SK-N-SH (cell line): ENCODE results near the gene CCDC187. TPM values are rescaled to one million over a fixed set of nuclear protein-coding genes. Genes with fewer than 3 reads are reported as not detected.

ENCODE experiments used
- CTCF ChIA-PET: fragments of 300-600, 350-600 bp; formaldehyde crosslinking; extraction: SDS; loops from one replicate; lab custom pipeline; 2021; lab: Yijun Ruan, JAX
- POLR2A ChIA-PET: fragments of 350-600 bp; sonication (Branson Sonifier 250); formaldehyde crosslinking; extraction: SDS; loops from one replicate; lab custom pipeline; 2020; ENCODE audit warnings: antibody characterized with exemption, inconsistent platforms; lab: Yijun Ruan, JAX
- DNase-seq: peaks from one replicate; pipeline ENCODE4 v3.0.0; 2012
- H2AFZ ChIP-seq: fragments of 200-600 bp; sonication (generic); 2 replicates; pipeline ENCODE4 v1.8.1; 2016; ENCODE audit warnings: antibody characterized with exemption, mild to moderate bottlenecking, low read depth
- H3F3A ChIP-seq: fragments of 200-600 bp; sonication (generic); replicated peaks from 2 replicates; pipeline ENCODE3; 2016; ENCODE audit warnings: antibody characterized with exemption, mild to moderate bottlenecking; ENCODE audit not compliant: insufficient read depth
- H3K27ac ChIP-seq, 2 experiments: fragments of 200-500 bp in 1 of 2; fragments of 200-600 bp in 1 of 2; sonication (Bioruptor generic) in 1 of 2; sonication (generic), shearing (Covaris generic) in 1 of 2; 2 replicates each; pipeline versions ENCODE4 v1.5.1 to v1.6.1; 2014 to 2016; ENCODE audit warnings: low read depth in 2 of 2, inconsistent platforms in 1 of 2, low read length in 1 of 2, mild to moderate bottlenecking in 1 of 2, mixed read lengths in 1 of 2
- H3K27me3 ChIP-seq: fragments of 200-600 bp; sonication (generic), shearing (Covaris generic); 2 replicates; pipeline ENCODE4 v1.6.1; 2016; ENCODE audit warnings: mixed run types; ENCODE audit not compliant: insufficient read depth
- H3K36me3 ChIP-seq, 2 experiments: fragments of 200-500 bp in 1 of 2; fragments of 200-600 bp in 1 of 2; sonication (Bioruptor generic) in 1 of 2; sonication (generic) in 1 of 2; replicated peaks in 1 of 2; 2 replicates each; pipeline versions ENCODE3 to v1.5.1; 2014 to 2016; ENCODE audit warnings: low read length in 1 of 2, mild to moderate bottlenecking in 1 of 2; ENCODE audit not compliant: insufficient read depth in 2 of 2, control insufficient read depth in 1 of 2
- H3K4me1 ChIP-seq, 2 experiments: fragments of 200-500 bp in 1 of 2; fragments of 200-600 bp in 1 of 2; sonication (Bioruptor generic) in 1 of 2; sonication (generic), shearing (Covaris generic) in 1 of 2; 2 replicates each; pipeline versions ENCODE4 v1.5.1 to v1.6.1; 2014 to 2016; ENCODE audit warnings: low read depth in 1 of 2, low read length in 1 of 2, mixed run types in 1 of 2; ENCODE audit not compliant: insufficient read depth in 2 of 2, control insufficient read depth in 1 of 2
- H3K4me2 ChIP-seq: fragments of 200-600 bp; sonication (generic), shearing (Covaris generic); 2 replicates; pipeline ENCODE4 v1.6.1; 2017; ENCODE audit warnings: mixed run types
- H3K4me3 ChIP-seq, 2 experiments: fragments of 200-500 bp in 1 of 2; fragments of 200-600 bp in 1 of 2; sonication (Bioruptor generic) in 1 of 2; sonication (generic), shearing (Covaris generic) in 1 of 2; 2 replicates each; pipeline versions ENCODE4 v1.5.1 to v1.8.1; 2014 to 2016; ENCODE audit warnings: low read depth in 2 of 2, inconsistent platforms in 1 of 2, low read length in 1 of 2, mild to moderate bottlenecking in 1 of 2, mixed read lengths in 1 of 2, moderate library complexity in 1 of 2
- H3K79me2 ChIP-seq: fragments of 200-600 bp; sonication (generic); 2 replicates; pipeline ENCODE4 v1.8.1; 2017; ENCODE audit warnings: mild to moderate bottlenecking; ENCODE audit not compliant: insufficient read depth
- H3K9ac ChIP-seq: fragments of 200-600 bp; sonication (generic); 2 replicates; pipeline ENCODE4 v1.6.1; 2017; ENCODE audit warnings: mixed run types
- H3K9me2 ChIP-seq: fragments of 200-600 bp; sonication (generic); 2 replicates; pipeline ENCODE4 v1.6.1; 2017; ENCODE audit warnings: mixed run types
- H3K9me3 ChIP-seq: fragments of 200-600 bp; sonication (generic); 2 replicates; pipeline ENCODE4 v1.6.1; 2017; ENCODE audit warnings: mixed run types, mild to moderate bottlenecking, moderate library complexity
- H4K20me1 ChIP-seq: fragments of 200-600 bp; sonication (generic); 2 replicates; pipeline ENCODE4 v1.6.1; 2017; ENCODE audit warnings: mild to moderate bottlenecking, mixed run types; ENCODE audit not compliant: insufficient read depth
- CHD2 ChIP-seq: fragments of 150-350 bp; IDR thresholded peaks from 2 replicates; pipeline ENCODE4 v1.6.1; 2018; ENCODE audit warnings: low read length; ENCODE audit not compliant: partially characterized antibody
- FOXJ3 ChIP-seq: sonication (generic); formaldehyde crosslinking; IDR thresholded peaks from 2 replicates; pipeline ENCODE4 v1.5.1; 2020; ENCODE audit warnings: mild to moderate bottlenecking, missing genetic modification reagents
- FOXM1 ChIP-seq: IDR thresholded peaks from 2 replicates; pipeline ENCODE4 v1.4.0; 2012; ENCODE audit warnings: low read depth, mild to moderate bottlenecking
- GABPA ChIP-seq: IDR thresholded peaks from 2 replicates; pipeline ENCODE4 v1.4.0; 2012; ENCODE audit warnings: low read depth, mild to moderate bottlenecking
- GATA2 ChIP-seq: sonication (generic); formaldehyde crosslinking; IDR thresholded peaks from 2 replicates; pipeline ENCODE4 v1.5.0; 2020; ENCODE audit warnings: mild to moderate bottlenecking, missing genetic modification reagents
- MXI1 ChIP-seq: IDR thresholded peaks from 2 replicates; pipeline ENCODE4 v1.6.1; 2012; ENCODE audit warnings: mild to moderate bottlenecking, low read depth, low read length, improper control_type of control experiment
- NRF1 ChIP-seq: IDR thresholded peaks from 2 replicates; pipeline ENCODE4 v1.6.1; 2012; ENCODE audit warnings: low read depth, mild to moderate bottlenecking, low read length
- RCOR1 ChIP-seq: fragments of 150-350 bp; IDR thresholded peaks from 2 replicates; pipeline ENCODE4 v1.6.1; 2017; ENCODE audit warnings: antibody characterized with exemption, low read length
- SIN3A ChIP-seq: IDR thresholded peaks from 2 replicates; pipeline ENCODE4 v1.6.1; 2012; ENCODE audit warnings: low read depth, mild to moderate bottlenecking, low read length, moderate library complexity, borderline replicate concordance
- SMC3 ChIP-seq: IDR thresholded peaks from 2 replicates; pipeline ENCODE4 v1.6.1; 2012; ENCODE audit warnings: low read depth, low read length, improper control_type of control experiment
- TAF1 ChIP-seq: IDR thresholded peaks from 2 replicates; pipeline ENCODE4 v1.6.1; 2012; ENCODE audit warnings: low read depth, mild to moderate bottlenecking, low read length, moderate library complexity, borderline replicate concordance
- TEAD4 ChIP-seq: IDR thresholded peaks from 2 replicates; pipeline ENCODE4 v1.4.0; 2012; ENCODE audit warnings: mild to moderate bottlenecking, borderline replicate concordance; ENCODE audit not compliant: insufficient read depth
- WGBS: methylation state at CpG from one replicate; pipeline ENCODE4 v1.1.6; 2017; ENCODE audit warnings: low lambda C conversion rate; 5-methylcytosine and 5-hydroxymethylcytosine counted together
- polyA plus RNA-seq, 3 experiments: library from polyadenylated mRNA; depleted of rRNA; stranded (reverse); fragments of >200 nt; gene quantifications; 2 replicates each; pipeline ENCODE4 v1.2.3, GENCODE V29; 2012
- TF ChIP-seq, protein P1 (sequence below): fragments of 150-350 bp; IDR thresholded peaks from 2 replicates; pipeline ENCODE4 v1.6.1; 2016; ENCODE audit warnings: mild to moderate bottlenecking, low read depth, low read length
- TF ChIP-seq, protein P2 (sequence below): fragments of 200-600 bp; sonication (generic); IDR thresholded peaks from 2 replicates; pipeline ENCODE4 v1.6.1; 2017; ENCODE audit warnings: antibody characterized with exemption, mild to moderate bottlenecking, moderate library complexity
- TF ChIP-seq, protein P3 (sequence below): fragments of 150-350 bp; IDR thresholded peaks from 2 replicates; pipeline ENCODE4 v1.6.1; 2017; ENCODE audit warnings: antibody characterized with exemption, low read length, low read depth, borderline replicate concordance
- TF ChIP-seq, protein P4 (sequence below): IDR thresholded peaks from 2 replicates; pipeline ENCODE4 v1.4.0; 2012; ENCODE audit warnings: low read depth
- TF ChIP-seq, protein P5 (sequence below): IDR thresholded peaks from 2 replicates; pipeline ENCODE4 v1.6.1; 2012; ENCODE audit warnings: mild to moderate bottlenecking, low read depth, low read length, moderate library complexity

The CCDC187 gene
- polyA plus RNA-seq, 1 of the 3 experiments (the other 2 are of a cell fraction) = not detected

DNA sequence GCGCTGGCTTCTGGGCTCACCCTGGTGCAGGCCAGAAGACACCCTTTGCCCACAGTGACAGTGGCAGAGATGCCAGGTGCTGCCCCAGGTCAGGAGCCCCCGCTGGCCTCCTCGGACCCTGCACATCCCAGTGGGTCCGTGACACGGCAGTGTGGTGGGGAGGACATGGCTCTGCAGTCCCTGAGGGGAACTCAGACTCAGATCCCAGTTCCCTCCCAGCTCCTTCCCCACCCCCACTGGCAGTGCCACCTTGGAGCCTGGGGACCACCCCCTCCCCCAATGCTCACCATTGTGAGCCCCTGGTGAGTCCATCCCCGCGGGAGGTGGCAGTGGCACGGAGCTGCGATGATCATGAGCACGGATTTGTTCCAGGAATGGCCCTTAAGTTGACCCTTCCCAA, 562 bp upstream of the CCDC187 start:
- no peak overlapping the region for H3K9ac ChIP-seq
- no peak for DNase-seq
- H3K9me2 ChIP-seq = no peaks in the 10 kb centered on the region
- H4K20me1 ChIP-seq = no peaks in the 10 kb centered on the region
- no peak for TF ChIP-seq FOXM1
- no peak for TF ChIP-seq GATA2 (CRISPR knock-in tag)
- no peak for TF ChIP-seq RCOR1
- TF ChIP-seq, protein P1, sequence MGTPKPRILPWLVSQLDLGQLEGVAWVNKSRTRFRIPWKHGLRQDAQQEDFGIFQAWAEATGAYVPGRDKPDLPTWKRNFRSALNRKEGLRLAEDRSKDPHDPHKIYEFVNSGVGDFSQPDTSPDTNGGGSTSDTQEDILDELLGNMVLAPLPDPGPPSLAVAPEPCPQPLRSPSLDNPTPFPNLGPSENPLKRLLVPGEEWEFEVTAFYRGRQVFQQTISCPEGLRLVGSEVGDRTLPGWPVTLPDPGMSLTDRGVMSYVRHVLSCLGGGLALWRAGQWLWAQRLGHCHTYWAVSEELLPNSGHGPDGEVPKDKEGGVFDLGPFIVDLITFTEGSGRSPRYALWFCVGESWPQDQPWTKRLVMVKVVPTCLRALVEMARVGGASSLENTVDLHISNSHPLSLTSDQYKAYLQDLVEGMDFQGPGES = no peak
- TF ChIP-seq, protein P2, sequence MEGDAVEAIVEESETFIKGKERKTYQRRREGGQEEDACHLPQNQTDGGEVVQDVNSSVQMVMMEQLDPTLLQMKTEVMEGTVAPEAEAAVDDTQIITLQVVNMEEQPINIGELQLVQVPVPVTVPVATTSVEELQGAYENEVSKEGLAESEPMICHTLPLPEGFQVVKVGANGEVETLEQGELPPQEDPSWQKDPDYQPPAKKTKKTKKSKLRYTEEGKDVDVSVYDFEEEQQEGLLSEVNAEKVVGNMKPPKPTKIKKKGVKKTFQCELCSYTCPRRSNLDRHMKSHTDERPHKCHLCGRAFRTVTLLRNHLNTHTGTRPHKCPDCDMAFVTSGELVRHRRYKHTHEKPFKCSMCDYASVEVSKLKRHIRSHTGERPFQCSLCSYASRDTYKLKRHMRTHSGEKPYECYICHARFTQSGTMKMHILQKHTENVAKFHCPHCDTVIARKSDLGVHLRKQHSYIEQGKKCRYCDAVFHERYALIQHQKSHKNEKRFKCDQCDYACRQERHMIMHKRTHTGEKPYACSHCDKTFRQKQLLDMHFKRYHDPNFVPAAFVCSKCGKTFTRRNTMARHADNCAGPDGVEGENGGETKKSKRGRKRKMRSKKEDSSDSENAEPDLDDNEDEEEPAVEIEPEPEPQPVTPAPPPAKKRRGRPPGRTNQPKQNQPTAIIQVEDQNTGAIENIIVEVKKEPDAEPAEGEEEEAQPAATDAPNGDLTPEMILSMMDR = no peak
- TF ChIP-seq, protein P3, sequence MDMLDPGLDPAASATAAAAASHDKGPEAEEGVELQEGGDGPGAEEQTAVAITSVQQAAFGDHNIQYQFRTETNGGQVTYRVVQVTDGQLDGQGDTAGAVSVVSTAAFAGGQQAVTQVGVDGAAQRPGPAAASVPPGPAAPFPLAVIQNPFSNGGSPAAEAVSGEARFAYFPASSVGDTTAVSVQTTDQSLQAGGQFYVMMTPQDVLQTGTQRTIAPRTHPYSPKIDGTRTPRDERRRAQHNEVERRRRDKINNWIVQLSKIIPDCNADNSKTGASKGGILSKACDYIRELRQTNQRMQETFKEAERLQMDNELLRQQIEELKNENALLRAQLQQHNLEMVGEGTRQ = no peak
- no peak for TF ChIP-seq TEAD4
- TF ChIP-seq, protein P4, sequence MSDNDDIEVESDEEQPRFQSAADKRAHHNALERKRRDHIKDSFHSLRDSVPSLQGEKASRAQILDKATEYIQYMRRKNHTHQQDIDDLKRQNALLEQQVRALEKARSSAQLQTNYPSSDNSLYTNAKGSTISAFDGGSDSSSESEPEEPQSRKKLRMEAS = no peak
- no peak for TF ChIP-seq SIN3A
- H3K4me1 ChIP-seq = peaks cover 0 to 5% of the 10 kb centered on the region in 2 experiments; a peak in 1 of 4 replicates
- ChIA-PET POLR2A (no interaction called here), CTCF (interaction anchor here (0.8 to 1.1 kb wide), 2 partner anchors 13 to 79 kb away, joined by 3 read pairs; no protein-coding TSS in a partner anchor)
- no peak overlapping the region for H3K4me3 ChIP-seq
- no peaks in the 10 kb centered on the region for H3K36me3 ChIP-seq
- peaks cover 5% of the 10 kb centered on the region for H3F3A ChIP-seq
- H3K4me2 ChIP-seq = no peak overlapping the region
- H3K27ac ChIP-seq = no peak overlapping the region
- 100% methylated on average over 1 of the region's 10 CpGs for WGBS
- no peaks in the 10 kb centered on the region for H3K9me3 ChIP-seq
- H2AFZ ChIP-seq = no peak overlapping the region
- H3K79me2 ChIP-seq = no peaks in the 10 kb centered on the region
- H3K27me3 ChIP-seq = no peaks in the 10 kb centered on the region

DNA sequence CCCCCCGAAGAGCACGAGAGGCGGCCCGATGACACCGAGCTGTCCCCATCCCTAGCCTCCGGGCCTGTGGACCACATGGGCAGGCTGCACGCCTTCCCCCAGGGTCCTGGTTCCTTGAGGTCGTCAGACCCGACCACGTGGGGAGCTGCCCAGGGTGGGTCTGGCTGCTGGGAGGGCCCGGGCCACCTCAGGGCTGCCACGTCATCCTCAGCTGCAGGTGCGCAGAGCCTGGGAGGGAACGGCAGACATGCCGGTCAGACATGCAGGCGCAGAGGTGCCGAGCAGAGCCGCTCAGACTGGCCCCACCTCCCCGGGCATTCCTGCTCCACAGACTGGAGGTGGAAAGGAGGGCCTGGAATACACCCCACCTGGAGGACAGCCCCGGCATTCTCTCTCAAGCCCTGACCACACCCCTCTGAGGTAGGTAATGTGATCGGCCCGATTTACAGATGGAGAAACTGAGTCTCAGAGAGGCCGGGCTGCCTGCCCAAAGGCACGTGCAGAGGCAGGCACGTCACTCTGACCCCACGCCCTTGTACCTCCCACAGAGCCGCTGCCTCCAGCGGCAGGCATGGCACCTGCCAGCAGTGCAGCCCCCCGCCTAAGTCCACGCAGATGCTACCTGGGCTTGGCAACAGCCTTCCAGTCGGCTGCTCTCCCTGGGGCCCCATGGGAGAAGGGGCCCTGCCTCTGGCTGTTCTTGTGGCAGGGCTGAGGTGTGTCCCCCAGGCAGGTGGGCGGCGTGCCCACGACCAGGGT, 649 bp downstream of the CCDC187 start:
- H3K4me2 ChIP-seq = no peak overlapping the region
- no peaks in the 10 kb centered on the region for H3K9me2 ChIP-seq
- H3K36me3 ChIP-seq = no peaks in the 10 kb centered on the region
- H4K20me1 ChIP-seq = no peaks in the 10 kb centered on the region
- 88% methylated on average over 13 of the region's 34 CpGs for WGBS
- POLR2A ChIA-PET = no interaction called here
- H2AFZ ChIP-seq = no peak overlapping the region
- DNase-seq = no peak
- H3K9me3 ChIP-seq = no peaks in the 10 kb centered on the region
- H3K4me1 ChIP-seq = peaks cover 0 to 5% of the 10 kb centered on the region in 2 experiments; a peak in 1 of 4 replicates
- H3K27me3 ChIP-seq = no peaks in the 10 kb centered on the region
- CTCF ChIA-PET = interaction anchor here (0.7 to 1.2 kb wide), 5 partner anchors 9 to 19 kb away, joined by 3 to 4 read pairs (median 3); no protein-coding TSS in a partner anchor
- H3K79me2 ChIP-seq = no peaks in the 10 kb centered on the region
- no peak overlapping the region for H3K4me3 ChIP-seq
- no peak overlapping the region for H3K9ac ChIP-seq
- no peak overlapping the region for H3K27ac ChIP-seq
- H3F3A ChIP-seq = peaks cover 2% of the 10 kb centered on the region
- TF ChIP-seq NRF1 (no peak), GABPA (no peak), RCOR1 (no peak), TAF1 (no peak), SIN3A (no peak), MXI1 (no peak), TEAD4 (no peak), CHD2 (no peak), FOXJ3 (CRISPR knock-in tag) (no peak), SMC3 (no peak)
- TF ChIP-seq, protein P5, sequence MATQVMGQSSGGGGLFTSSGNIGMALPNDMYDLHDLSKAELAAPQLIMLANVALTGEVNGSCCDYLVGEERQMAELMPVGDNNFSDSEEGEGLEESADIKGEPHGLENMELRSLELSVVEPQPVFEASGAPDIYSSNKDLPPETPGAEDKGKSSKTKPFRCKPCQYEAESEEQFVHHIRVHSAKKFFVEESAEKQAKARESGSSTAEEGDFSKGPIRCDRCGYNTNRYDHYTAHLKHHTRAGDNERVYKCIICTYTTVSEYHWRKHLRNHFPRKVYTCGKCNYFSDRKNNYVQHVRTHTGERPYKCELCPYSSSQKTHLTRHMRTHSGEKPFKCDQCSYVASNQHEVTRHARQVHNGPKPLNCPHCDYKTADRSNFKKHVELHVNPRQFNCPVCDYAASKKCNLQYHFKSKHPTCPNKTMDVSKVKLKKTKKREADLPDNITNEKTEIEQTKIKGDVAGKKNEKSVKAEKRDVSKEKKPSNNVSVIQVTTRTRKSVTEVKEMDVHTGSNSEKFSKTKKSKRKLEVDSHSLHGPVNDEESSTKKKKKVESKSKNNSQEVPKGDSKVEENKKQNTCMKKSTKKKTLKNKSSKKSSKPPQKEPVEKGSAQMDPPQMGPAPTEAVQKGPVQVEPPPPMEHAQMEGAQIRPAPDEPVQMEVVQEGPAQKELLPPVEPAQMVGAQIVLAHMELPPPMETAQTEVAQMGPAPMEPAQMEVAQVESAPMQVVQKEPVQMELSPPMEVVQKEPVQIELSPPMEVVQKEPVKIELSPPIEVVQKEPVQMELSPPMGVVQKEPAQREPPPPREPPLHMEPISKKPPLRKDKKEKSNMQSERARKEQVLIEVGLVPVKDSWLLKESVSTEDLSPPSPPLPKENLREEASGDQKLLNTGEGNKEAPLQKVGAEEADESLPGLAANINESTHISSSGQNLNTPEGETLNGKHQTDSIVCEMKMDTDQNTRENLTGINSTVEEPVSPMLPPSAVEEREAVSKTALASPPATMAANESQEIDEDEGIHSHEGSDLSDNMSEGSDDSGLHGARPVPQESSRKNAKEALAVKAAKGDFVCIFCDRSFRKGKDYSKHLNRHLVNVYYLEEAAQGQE = no peak
